ENCODE measurements around the gene SHB. TPM values are rescaled to one million over a fixed set of nuclear protein-coding genes. Genes with fewer than 3 reads are reported as not detected.

The SHB gene
- total and polyA plus RNA-seq, 2 of the 13 experiments (the other 11 are each of a cell fraction or from before 2014, with no cell fraction given): 19.4 to 20.7 TPM

- no TSS peak for BruUV-seq (replicated peaks)
- Histone ChIP-seq H3K4me3 (replicated peaks in 1 of 3; ENCODE audit: insufficient read depth in 1 of 3, low read depth in 2 of 3, low read length in 3 of 3) (no peak overlapping the region), H4K20me1 (ENCODE audit: insufficient read depth, low read length) (peaks cover 53% of the 10 kb centered on the region; the same call in 1 of the 2 replicates), H2AFZ (ENCODE audit: low read length) (no peak overlapping the region), H3K36me3 (replicated peaks in 1 of 2; ENCODE audit: control insufficient read depth in 1 of 2, insufficient read depth in 2 of 2, low read length in 2 of 2) (peaks cover 33 to 75% of the 10 kb centered on the region in 2 experiments), H3K27ac (ENCODE audit: extremely low read length, insufficient read depth, low read length) (no peak overlapping the region), H3K4me2 (ENCODE audit: low read depth, low read length) (no peak overlapping the region), H3K9ac (ENCODE audit: insufficient read depth, low read depth, low read length) (no peak overlapping the region), H3K79me2 (ENCODE audit: insufficient read depth, low read length) (peaks cover 66% of the 10 kb centered on the region), H3K27me3 (ENCODE audit: control insufficient read depth in 1 of 2, insufficient read depth in 2 of 2, low read length in 2 of 2) (no peaks in the 10 kb centered on the region), H3K9me3 (ENCODE audit: low read length) (no peaks in the 10 kb centered on the region), H3K4me1 (ENCODE audit: insufficient read depth, low read length) (no peaks in the 10 kb centered on the region)
- ChIA-PET CTCF (ENCODE audit: low intra/inter-chr PET ratio, low total read pairs) (no interaction called here), POLR2A (no interaction called here)
- intact Hi-C loops (cut with micrococcal nuclease; ENCODE audit: unreplicated experiment): no loop called here
- FAIRE-seq: no peak
- no peak for ATAC-seq
- no peak for TF ChIP-seq ARHGAP35 (CRISPR knock-in tag; IDR thresholded peaks at IDR 0.05; ENCODE audit: borderline replicate concordance)
- in situ Hi-C loops (cut with HindIII; ENCODE audit: extremely low pct_ligation_motif_present, low pct_unique_long_range_greater_than_20kb): no loop called here
- 94% methylated on average over 4 of the region's 5 CpGs for WGBS (ENCODE audit: low lambda C conversion rate)
- DNase-seq (ENCODE audit: low spot score): no peak
These were observed 68.3 kb downstream of the SHB start for GRCh38 chr9:38000735-38001134.

GRCh38 chr9:38000332-38000731 lies 68.7 kb downstream of the SHB start:
- ATAC-seq (peak; percentile 57), DNase-seq (ENCODE audit: low spot score) (no peak), FAIRE-seq (no peak)
- in situ Hi-C loops (cut with HindIII; ENCODE audit: extremely low pct_ligation_motif_present, low pct_unique_long_range_greater_than_20kb) (no loop called here), intact Hi-C loops (cut with micrococcal nuclease; ENCODE audit: unreplicated experiment) (no loop called here)
- no peak overlapping the region for H3K4me2 ChIP-seq (ENCODE audit: low read depth, low read length)
- peaks cover 62% of the 10 kb centered on the region for H3K79me2 ChIP-seq (ENCODE audit: insufficient read depth, low read length)
- WGBS (ENCODE audit: low lambda C conversion rate): 89% methylated on average over 6 of the region's 9 CpGs
- peaks cover 51% of the 10 kb centered on the region; the same call in 1 of the 2 replicates for H4K20me1 ChIP-seq (ENCODE audit: insufficient read depth, low read length)
- H3K27me3 ChIP-seq (ENCODE audit: control insufficient read depth in 1 of 2, insufficient read depth in 2 of 2, low read length in 2 of 2): no peaks in the 10 kb centered on the region
- no peak overlapping the region for H3K27ac ChIP-seq (ENCODE audit: extremely low read length, insufficient read depth, low read length)
- H3K4me3 ChIP-seq (replicated peaks in 1 of 3; ENCODE audit: insufficient read depth in 1 of 3, low read depth in 2 of 3, low read length in 3 of 3): no peak overlapping the region
- no TSS peak for BruUV-seq (replicated peaks)
- no peaks in the 10 kb centered on the region for H3K9me3 ChIP-seq (ENCODE audit: low read length)
- no peak overlapping the region for H3K9ac ChIP-seq (ENCODE audit: insufficient read depth, low read depth, low read length)
- POLR2A ChIA-PET: no interaction called here
- H3K36me3 ChIP-seq (replicated peaks in 1 of 2; ENCODE audit: control insufficient read depth in 1 of 2, insufficient read depth in 2 of 2, low read length in 2 of 2): peaks cover 33 to 75% of the 10 kb centered on the region in 2 experiments
- CTCF ChIA-PET (ENCODE audit: low intra/inter-chr PET ratio, low total read pairs): no interaction called here
- H2AFZ ChIP-seq (ENCODE audit: low read length): no peak overlapping the region
- H3K4me1 ChIP-seq (ENCODE audit: insufficient read depth, low read length): no peaks in the 10 kb centered on the region
- no peak for TF ChIP-seq LBX2 (CRISPR knock-in tag; IDR thresholded peaks at IDR 0.05; ENCODE audit: borderline replicate concordance)
- TF ChIP-seq ZNF547 (CRISPR knock-in tag; IDR thresholded peaks at IDR 0.05): no peak
- TF ChIP-seq NFE2L2 (IDR thresholded peaks at IDR 0.05; ENCODE audit: low read length): no peak
- no peak for TF ChIP-seq ZNF800 (CRISPR knock-in tag; IDR thresholded peaks at IDR 0.05)
- TF ChIP-seq ZNF782 (CRISPR knock-in tag; IDR thresholded peaks at IDR 0.05; ENCODE audit: borderline replicate concordance): no peak
- peak; percentile 47 for TF ChIP-seq BCL6 (CRISPR knock-in tag; IDR thresholded peaks at IDR 0.05)
- TF ChIP-seq STAG1 (CRISPR knock-in tag; IDR thresholded peaks at IDR 0.05): peak; percentile 41
- 0 out of 2 replicates have a peak, but pooled peaks have one; percentile 9 for TF ChIP-seq ZBTB33 (CRISPR knock-in tag; IDR thresholded peaks at IDR 0.05)
- peak; percentile 39; the same call in 1 of the 2 replicates for TF ChIP-seq ZNF687 (CRISPR knock-in tag; IDR thresholded peaks at IDR 0.05)

Measured in HepG2 (cell line).